Head of caudate nucleus (tissue), 42 donors: ENCODE measurements around the gene IL6ST.
A peak's percentile ranks its signal among the peaks of the same experiment; 100 is the strongest.
"Not testable (repeated sequence)": the region's sequence is repeated elsewhere in the genome, so short reads cannot be mapped to it uniquely, and the experiment has no call there.

Experiments used
- DNase-seq, 42 donors: peaks; one replicate each; pipeline versions ENCODE4 v3.0.0 to v3.0.0-alpha.2; 2020 to 2021; ENCODE audit warnings: mixed read lengths in 7 of 42
- intact Hi-C: fragments of 100-400 bp; cut with DNase I; formaldehyde crosslinking; loops from one replicate; pipeline ENCODE4 v1.15.0; 2022

Gene IL6ST

GRCh38 chr5:55985181-55985580, 9.6 kb downstream of the IL6ST start:
- DNase-seq, result no peak
- intact Hi-C loops, result no loop called here

GRCh38 chr5:55983986-55984385, 10.8 kb downstream of the IL6ST start:
- intact Hi-C loops, result no loop called here
- no peak for DNase-seq

GRCh38 chr5:55982957-55983381, 11.8 kb downstream of the IL6ST start:
- intact Hi-C loops, result no loop called here

GRCh38 chr5:55973296-55973695, 21.5 kb downstream of the IL6ST start:
- no peak for DNase-seq
- intact Hi-C loops, result no loop called here

More at GRCh38 chr5:55982957-55983381, 11.8 kb downstream of the IL6ST start:
- DNase-seq, result peak in 36 of 42 donors; percentile 5 to 73 (median 36)

- DNase-seq, result no peak
- intact Hi-C loops, result no loop called here
These were observed 24.8 kb downstream of the IL6ST start for GRCh38 chr5:55969956-55970355.

GRCh38 chr5:55966284-55966683, 28.5 kb downstream of the IL6ST start:
- intact Hi-C loops, result no loop called here
- no peak for DNase-seq

GRCh38 chr5:55965525-55965924, 29.2 kb downstream of the IL6ST start:
- intact Hi-C loops, result no loop called here
- no peak for DNase-seq

GRCh38 chr5:55960779-55961178, 34.0 kb downstream of the IL6ST start:
- no peak for DNase-seq
- intact Hi-C loops, result no loop called here

- intact Hi-C loops, result no loop called here
- no peak for DNase-seq
These were observed 35.6 kb downstream of the IL6ST start for GRCh38 chr5:55959208-55959607.

GRCh38 chr5:55941154-55941553, 53.6 kb downstream of the IL6ST start:
- intact Hi-C loops, DNase-seq: not testable (repeated sequence)

- intact Hi-C loops, DNase-seq: not testable (repeated sequence)
These were observed 57.2 kb downstream of the IL6ST start for GRCh38 chr5:55937598-55937997.

- peak; percentile 60 to 93 (median 84) for DNase-seq
- intact Hi-C loops, result no loop called here
These were observed 58.6 kb downstream of the IL6ST start for GRCh38 chr5:55936100-55936693.

- DNase-seq, result no peak
- intact Hi-C loops, result no loop called here
These were observed 59.4 kb downstream of the IL6ST start for GRCh38 chr5:55935371-55935770.

GRCh38 chr5:55934720-55935119, 60.0 kb downstream of the IL6ST start:
- intact Hi-C loops, result loop anchor here (5.0 kb wide), 1 partner anchor 268 kb away; no protein-coding TSS in a partner anchor
- no peak for DNase-seq

- no peak for DNase-seq
- intact Hi-C loops, result loop anchor here (5.0 kb wide), 1 partner anchor 268 kb away; no protein-coding TSS in a partner anchor
These were observed 60.6 kb downstream of the IL6ST start for GRCh38 chr5:55934115-55934613.

GRCh38 chr5:55933377-55934114, 61.2 kb downstream of the IL6ST start:
- intact Hi-C loops, result loop anchor here (5.0 kb wide), 1 partner anchor 269 kb away; no protein-coding TSS in a partner anchor
- no peak for DNase-seq

GRCh38 chr5:55932700-55933099, 62.1 kb downstream of the IL6ST start:
- intact Hi-C loops, result loop anchor here (5.0 kb wide), 1 partner anchor 270 kb away; no protein-coding TSS in a partner anchor
- no peak for DNase-seq

GRCh38 chr5:55929020-55929799, 65.6 kb downstream of the IL6ST start:
- intact Hi-C loops, result no loop called here
- DNase-seq, result peak in 1 of 42 donors; percentile 8

GRCh38 chr5:55927861-55928655, 66.7 kb downstream of the IL6ST start:
- peak in 1 of 42 donors; percentile 5 for DNase-seq
- intact Hi-C loops, result no loop called here
